Measurements from ENCODE around the gene PID1.

The PID1 gene

GRCh38 chr2:229087843-229088516, 183.1 kb downstream of the PID1 start:
- Histone ChIP-seq H3K27ac (ENCODE audit: low read depth, low read length) (no peak overlapping the region), H3K27me3 (ENCODE audit: insufficient read depth, low read length) (no peaks in the 10 kb centered on the region), H2BK12ac (ENCODE audit: low read length) (no peak overlapping the region), H3K79me2 (ENCODE audit: control insufficient read depth, insufficient read depth, low read length, poor library complexity) (no peaks in the 10 kb centered on the region), H4K12ac (ENCODE audit: low read depth, low read length) (no peak overlapping the region), H3K9ac (ENCODE audit: low read length) (no peak overlapping the region), H3K4me3 (ENCODE audit: low read depth, low read length) (no peak overlapping the region), H2AK5ac (ENCODE audit: low read length) (no peak overlapping the region), H4K8ac (ENCODE audit: low read depth, low read length) (no peak overlapping the region), H3K23ac (ENCODE audit: low read length) (no peak overlapping the region), H2BK120ac (ENCODE audit: insufficient read depth, low read length, poor library complexity) (no peak overlapping the region), H3K4me1 (ENCODE audit: control insufficient read depth in 1 of 2, insufficient read depth in 2 of 2, low read length in 2 of 2) (peaks cover 0 to 5% of the 10 kb centered on the region in 2 experiments), H2BK5ac (ENCODE audit: low read depth, low read length, poor library complexity) (no peak overlapping the region), H2AFZ (ENCODE audit: insufficient read depth, low read length, poor library complexity) (no peak overlapping the region), H3K36me3 (ENCODE audit: control insufficient read depth in 1 of 2, insufficient read depth in 2 of 2, low read length in 2 of 2) (no peaks in the 10 kb centered on the region), H3K14ac (ENCODE audit: low read length) (no peak overlapping the region), H3K9me3 (ENCODE audit: insufficient read depth, low read depth, low read length) (no peaks in the 10 kb centered on the region), H3K79me1 (ENCODE audit: low read length) (no peaks in the 10 kb centered on the region), H4K91ac (ENCODE audit: low read depth, low read length) (no peak overlapping the region), H3K4me2 (ENCODE audit: low read length) (no peak overlapping the region), H3K18ac (ENCODE audit: low read length) (no peak overlapping the region), H3K4ac (ENCODE audit: low read depth, low read length) (no peak overlapping the region)
- WGBS (ENCODE audit: extremely low coverage, insufficient coverage, insufficient read length) = no CpG with 5 or more reads among the region's 6 CpGs
- peak; percentile 53 to 87 for DNase-seq

- no peak overlapping the region for H2BK120ac ChIP-seq (ENCODE audit: insufficient read depth, low read length, poor library complexity)
- H3K4me2 ChIP-seq (ENCODE audit: low read length) = no peak overlapping the region
- H2AFZ ChIP-seq (ENCODE audit: insufficient read depth, low read length, poor library complexity) = no peak overlapping the region
- no peaks in the 10 kb centered on the region for H3K9me3 ChIP-seq (ENCODE audit: insufficient read depth, low read depth, low read length)
- H3K79me1 ChIP-seq (ENCODE audit: low read length) = no peaks in the 10 kb centered on the region
- no peaks in the 10 kb centered on the region for H3K79me2 ChIP-seq (ENCODE audit: control insufficient read depth, insufficient read depth, low read length, poor library complexity)
- no peak overlapping the region for H3K9ac ChIP-seq (ENCODE audit: low read length)
- H3K4me1 ChIP-seq (ENCODE audit: control insufficient read depth in 1 of 2, insufficient read depth in 2 of 2, low read length in 2 of 2) = peaks cover 0 to 5% of the 10 kb centered on the region in 2 experiments
- no peak overlapping the region for H3K18ac ChIP-seq (ENCODE audit: low read length)
- H4K8ac ChIP-seq (ENCODE audit: low read depth, low read length) = no peak overlapping the region
- no peak overlapping the region for H2AK5ac ChIP-seq (ENCODE audit: low read length)
- H4K12ac ChIP-seq (ENCODE audit: low read depth, low read length) = no peak overlapping the region
- no peak overlapping the region for H2BK12ac ChIP-seq (ENCODE audit: low read length)
- no peak for DNase-seq
- H3K14ac ChIP-seq (ENCODE audit: low read length) = no peak overlapping the region
- H3K4me3 ChIP-seq (ENCODE audit: low read depth, low read length) = no peak overlapping the region
- H3K27me3 ChIP-seq (ENCODE audit: insufficient read depth, low read length) = no peaks in the 10 kb centered on the region
- H3K4ac ChIP-seq (ENCODE audit: low read depth, low read length) = no peak overlapping the region
- no CpG with 5 or more reads among the region's 3 CpGs for WGBS (ENCODE audit: extremely low coverage, insufficient coverage, insufficient read length)
- no peaks in the 10 kb centered on the region for H3K36me3 ChIP-seq (ENCODE audit: control insufficient read depth in 1 of 2, insufficient read depth in 2 of 2, low read length in 2 of 2)
- no peak overlapping the region for H3K27ac ChIP-seq (ENCODE audit: low read depth, low read length)
- H4K91ac ChIP-seq (ENCODE audit: low read depth, low read length) = no peak overlapping the region
- H3K23ac ChIP-seq (ENCODE audit: low read length) = no peak overlapping the region
- no peak overlapping the region for H2BK5ac ChIP-seq (ENCODE audit: low read depth, low read length, poor library complexity)
These were observed 183.8 kb downstream of the PID1 start for GRCh38 chr2:229087267-229087666.

DNA sequence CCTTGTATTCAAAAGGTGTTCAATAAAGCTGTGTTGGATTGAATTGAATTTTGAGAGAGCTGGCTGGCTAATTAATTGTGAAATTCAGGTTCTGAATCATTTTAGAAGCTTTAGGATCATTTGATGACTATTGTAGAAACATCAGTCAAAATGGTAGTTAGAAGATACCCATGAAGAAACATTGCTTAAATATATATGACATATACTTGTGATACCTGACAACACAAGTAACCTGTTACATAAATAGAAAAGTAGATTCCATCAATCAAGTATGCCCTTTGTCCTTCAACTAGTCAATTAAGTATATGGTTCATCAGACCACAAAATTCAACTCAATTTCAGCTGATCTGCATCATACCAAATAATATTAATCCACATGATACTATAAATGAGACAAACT, 185.6 kb downstream of the PID1 start:
- H2BK5ac ChIP-seq (ENCODE audit: low read depth, low read length, poor library complexity) = no peak overlapping the region
- no peak overlapping the region for H3K27ac ChIP-seq (ENCODE audit: low read depth, low read length)
- H3K18ac ChIP-seq (ENCODE audit: low read length) = no peak overlapping the region

GRCh38 chr2:229084447-229084846, 186.6 kb downstream of the PID1 start:
- H3K36me3 ChIP-seq (ENCODE audit: control insufficient read depth in 1 of 2, insufficient read depth in 2 of 2, low read length in 2 of 2) = no peaks in the 10 kb centered on the region
- H3K9me3 ChIP-seq (ENCODE audit: insufficient read depth, low read depth, low read length) = no peaks in the 10 kb centered on the region
- no peak overlapping the region for H3K4me2 ChIP-seq (ENCODE audit: low read length)
- no peak overlapping the region for H2AK5ac ChIP-seq (ENCODE audit: low read length)
- no peak overlapping the region for H4K8ac ChIP-seq (ENCODE audit: low read depth, low read length)
- H3K23ac ChIP-seq (ENCODE audit: low read length) = no peak overlapping the region
- DNase-seq = no peak
- no peak overlapping the region for H2AFZ ChIP-seq (ENCODE audit: insufficient read depth, low read length, poor library complexity)
- H3K9ac ChIP-seq (ENCODE audit: low read length) = no peak overlapping the region
- H2BK120ac ChIP-seq (ENCODE audit: insufficient read depth, low read length, poor library complexity) = no peak overlapping the region
- H3K14ac ChIP-seq (ENCODE audit: low read length) = no peak overlapping the region
- H3K4me3 ChIP-seq (ENCODE audit: low read depth, low read length) = no peak overlapping the region
- H2BK5ac ChIP-seq (ENCODE audit: low read depth, low read length, poor library complexity) = no peak overlapping the region
- H4K12ac ChIP-seq (ENCODE audit: low read depth, low read length) = no peak overlapping the region
- no peaks in the 10 kb centered on the region for H3K79me1 ChIP-seq (ENCODE audit: low read length)
- H3K27ac ChIP-seq (ENCODE audit: low read depth, low read length) = no peak overlapping the region
- peaks cover 0 to 5% of the 10 kb centered on the region in 2 experiments for H3K4me1 ChIP-seq (ENCODE audit: control insufficient read depth in 1 of 2, insufficient read depth in 2 of 2, low read length in 2 of 2)
- H2BK12ac ChIP-seq (ENCODE audit: low read length) = no peak overlapping the region
- no peaks in the 10 kb centered on the region for H3K79me2 ChIP-seq (ENCODE audit: control insufficient read depth, insufficient read depth, low read length, poor library complexity)
- no peak overlapping the region for H3K4ac ChIP-seq (ENCODE audit: low read depth, low read length)
- no peaks in the 10 kb centered on the region for H3K27me3 ChIP-seq (ENCODE audit: insufficient read depth, low read length)
- H4K91ac ChIP-seq (ENCODE audit: low read depth, low read length) = no peak overlapping the region
- H3K18ac ChIP-seq (ENCODE audit: low read length) = no peak overlapping the region
- no CpG with 5 or more reads among the region's 5 CpGs for WGBS (ENCODE audit: extremely low coverage, insufficient coverage, insufficient read length)

More for the DNA sequence above, 185.6 kb downstream of the PID1 start:
- no peak overlapping the region for H2BK12ac ChIP-seq (ENCODE audit: low read length)
- no peak overlapping the region for H2BK120ac ChIP-seq (ENCODE audit: insufficient read depth, low read length, poor library complexity)
- H4K91ac ChIP-seq (ENCODE audit: low read depth, low read length) = no peak overlapping the region
- H3K36me3 ChIP-seq (ENCODE audit: control insufficient read depth in 1 of 2, insufficient read depth in 2 of 2, low read length in 2 of 2) = no peaks in the 10 kb centered on the region
- no peak overlapping the region for H4K12ac ChIP-seq (ENCODE audit: low read depth, low read length)
- no peaks in the 10 kb centered on the region for H3K9me3 ChIP-seq (ENCODE audit: insufficient read depth, low read depth, low read length)
- H3K9ac ChIP-seq (ENCODE audit: low read length) = no peak overlapping the region
- H3K4me3 ChIP-seq (ENCODE audit: low read depth, low read length) = no peak overlapping the region
- H3K14ac ChIP-seq (ENCODE audit: low read length) = no peak overlapping the region
- no peak overlapping the region for H2AK5ac ChIP-seq (ENCODE audit: low read length)
- H4K8ac ChIP-seq (ENCODE audit: low read depth, low read length) = no peak overlapping the region
- H3K27me3 ChIP-seq (ENCODE audit: insufficient read depth, low read length) = no peaks in the 10 kb centered on the region
- no peak overlapping the region for H3K4me2 ChIP-seq (ENCODE audit: low read length)
- H3K79me1 ChIP-seq (ENCODE audit: low read length) = no peaks in the 10 kb centered on the region
- no peak overlapping the region for H3K4ac ChIP-seq (ENCODE audit: low read depth, low read length)
- H3K79me2 ChIP-seq (ENCODE audit: control insufficient read depth, insufficient read depth, low read length, poor library complexity) = no peaks in the 10 kb centered on the region
- H3K4me1 ChIP-seq (ENCODE audit: control insufficient read depth in 1 of 2, insufficient read depth in 2 of 2, low read length in 2 of 2) = peaks cover 0 to 5% of the 10 kb centered on the region in 2 experiments
- H3K23ac ChIP-seq (ENCODE audit: low read length) = no peak overlapping the region
- H2AFZ ChIP-seq (ENCODE audit: insufficient read depth, low read length, poor library complexity) = no peak overlapping the region
- DNase-seq = no peak
